D341Med (cell line): ENCODE results near the gene ALX4.

Experiments
- DNase-seq: peaks from one replicate; pipeline ENCODE4 v3.0.0; 2012; ENCODE audit warnings: low spot score

Gene ALX4

DNA sequence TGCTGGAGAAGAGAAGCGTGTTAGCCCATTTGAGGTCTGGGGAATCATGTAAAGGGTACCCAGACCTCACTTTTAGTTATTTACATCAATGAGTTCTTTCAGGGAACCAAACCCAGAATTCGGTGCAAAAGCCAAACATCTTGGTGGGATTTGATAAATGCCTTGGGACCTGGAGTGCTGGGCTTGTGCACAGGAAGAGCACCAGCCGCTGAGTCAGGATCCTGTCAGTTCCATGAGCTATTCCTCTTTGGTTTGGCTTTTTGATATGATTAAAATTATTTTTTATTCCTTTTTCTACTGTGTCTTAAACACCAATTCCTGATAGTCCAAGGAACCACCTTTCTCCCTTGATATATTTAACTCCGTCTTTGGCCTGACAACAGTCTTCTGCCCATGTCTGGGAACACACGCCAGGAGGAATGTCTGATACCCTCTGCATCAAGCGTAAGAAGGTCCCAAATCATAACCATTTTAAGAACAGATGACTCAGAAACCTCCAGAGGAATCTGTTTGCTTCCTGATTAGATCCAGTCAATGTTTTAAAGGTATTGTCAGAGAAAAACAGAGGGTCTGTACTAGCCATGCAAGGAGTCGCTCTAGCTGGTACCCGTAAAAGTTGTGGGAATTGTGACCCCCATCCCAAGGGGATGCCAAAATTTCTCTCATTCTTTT, 65.2 kb downstream of the ALX4 start:
- no peak for DNase-seq

DNA sequence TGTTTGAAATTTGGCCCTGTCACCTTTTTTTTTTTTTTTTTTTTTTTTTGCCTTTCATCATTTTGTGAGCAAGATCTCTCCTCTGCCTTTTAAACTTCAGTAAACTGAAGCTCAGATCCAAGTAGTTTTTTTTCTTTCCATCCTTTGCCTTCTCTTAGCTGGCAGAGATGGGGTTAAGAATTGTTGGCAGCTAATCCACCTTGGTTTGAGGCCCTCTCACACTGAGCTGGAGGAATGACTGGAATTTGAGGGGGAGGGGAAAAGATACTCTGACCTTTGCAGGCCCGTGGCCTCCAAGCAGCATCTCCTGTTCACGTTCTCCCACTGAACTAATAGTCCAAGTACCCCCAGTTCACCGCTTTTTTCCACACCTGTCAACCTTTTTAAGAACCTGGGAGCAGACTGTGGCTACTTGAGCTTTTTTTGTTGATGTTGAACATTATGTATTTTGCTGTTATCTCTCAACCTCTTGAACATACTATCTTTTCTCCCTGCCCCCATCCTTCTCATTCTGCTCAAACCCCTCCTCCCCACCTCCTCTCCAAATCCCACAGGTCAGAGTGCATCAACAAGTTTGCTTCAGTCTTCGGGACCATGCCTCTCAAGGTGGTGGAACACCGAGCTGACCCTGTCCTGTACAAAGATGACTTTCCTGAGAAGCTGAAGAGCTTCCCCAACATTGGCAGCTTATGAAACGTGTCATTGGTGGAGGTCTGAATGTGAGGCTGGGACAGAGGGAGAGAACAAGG, 66.2 kb downstream of the ALX4 start:
- no peak for DNase-seq

DNA sequence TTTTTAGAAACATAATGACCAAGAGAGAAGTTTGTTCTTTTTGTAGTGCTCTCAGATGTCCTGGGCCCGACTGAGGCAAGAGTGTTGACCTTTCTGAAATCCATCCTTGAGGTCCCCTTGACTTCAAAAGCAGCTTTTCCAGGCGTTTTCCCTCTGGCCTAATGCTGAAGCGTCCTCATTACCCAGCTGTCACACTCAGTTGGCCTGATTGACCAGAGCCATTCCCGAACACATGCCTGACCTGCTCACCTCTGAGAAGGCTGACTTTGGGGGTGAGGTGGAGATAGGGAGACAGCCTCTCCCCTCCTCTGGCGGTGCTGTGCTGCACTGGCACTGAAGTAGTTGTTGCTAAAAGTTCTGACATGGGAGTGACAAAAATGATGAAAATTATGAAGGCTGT, 66.9 kb downstream of the ALX4 start:
- DNase-seq: no peak

DNA sequence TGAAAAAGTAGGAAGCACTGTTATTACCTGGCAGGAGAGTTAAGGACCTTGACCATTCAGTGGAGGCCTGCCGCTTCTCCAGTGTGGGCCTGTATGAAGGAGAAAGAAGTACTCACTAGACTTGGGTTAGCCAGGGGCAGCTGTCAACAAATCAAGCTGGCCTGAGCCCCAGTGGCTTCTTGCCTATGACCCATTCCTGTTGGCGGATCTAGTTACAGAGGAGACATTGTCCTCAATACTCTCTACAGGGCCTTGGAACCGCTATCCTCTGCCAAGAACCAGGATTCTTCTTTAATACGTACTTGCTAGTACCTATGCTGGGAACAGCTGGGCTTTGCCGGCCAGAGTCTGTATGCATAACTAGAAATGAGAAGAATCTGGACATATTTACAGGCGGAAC, 68.1 kb downstream of the ALX4 start:
- no peak for DNase-seq

DNA sequence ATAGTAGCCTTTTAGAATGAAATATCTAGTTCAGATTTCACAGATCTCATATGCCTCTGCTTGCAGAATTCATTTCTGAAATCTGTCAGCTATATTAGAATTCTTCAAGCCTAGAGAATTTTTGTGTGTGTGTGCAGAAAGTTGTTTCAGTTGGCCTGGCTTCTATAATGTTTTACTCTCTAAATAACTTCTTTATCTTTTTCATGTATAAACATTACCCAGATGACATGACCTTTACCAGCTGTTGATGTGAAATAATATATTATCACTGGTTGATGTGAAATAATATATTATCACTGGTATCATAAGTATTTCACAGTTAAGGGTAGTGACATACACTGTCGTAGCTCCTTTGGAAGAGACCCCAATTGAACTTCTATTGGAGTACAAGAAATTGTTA, 72.8 kb downstream of the ALX4 start:
- DNase-seq: no peak

DNA sequence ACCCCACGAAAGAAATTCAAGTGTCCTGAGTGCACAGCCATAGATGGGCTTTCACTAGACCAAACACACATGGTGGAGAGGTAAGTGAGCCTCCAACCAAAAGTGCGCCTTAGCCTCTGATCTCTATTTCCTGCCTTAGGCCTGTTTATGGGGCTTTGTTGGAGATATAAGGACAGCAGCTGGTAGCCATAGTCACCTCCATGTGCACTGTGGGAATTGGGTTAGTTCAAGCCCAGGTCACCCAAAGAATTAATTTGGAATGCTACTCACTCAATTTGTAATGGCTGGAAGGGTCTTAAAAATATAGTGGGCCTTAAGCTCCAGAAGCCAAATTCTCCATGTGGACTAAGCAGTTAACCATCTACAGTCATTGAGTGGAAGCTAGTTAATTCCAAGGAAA, 73.6 kb downstream of the ALX4 start:
- DNase-seq: no peak

DNA sequence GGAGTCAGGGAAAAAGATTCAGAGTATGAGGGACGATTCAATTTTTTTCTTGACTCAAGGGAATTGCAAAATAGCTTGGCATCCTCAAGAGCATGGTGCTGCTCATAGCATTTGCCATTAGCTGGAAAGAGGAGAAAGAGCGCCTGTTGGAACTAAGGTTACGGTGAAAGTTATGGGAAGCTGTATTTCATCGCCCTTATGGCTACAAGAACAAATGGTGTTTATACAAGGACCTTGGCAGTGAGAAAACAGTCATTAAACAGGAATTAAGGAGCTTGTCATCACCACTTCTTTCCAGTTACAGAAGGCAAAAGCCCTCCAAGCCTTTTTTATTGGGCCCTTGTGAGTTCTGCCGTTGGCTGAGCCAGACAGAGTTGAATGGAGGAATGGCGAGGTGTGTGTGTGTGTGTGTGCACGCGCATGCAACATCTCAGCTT, 74.2 kb downstream of the ALX4 start:
- DNase-seq: no peak

DNA sequence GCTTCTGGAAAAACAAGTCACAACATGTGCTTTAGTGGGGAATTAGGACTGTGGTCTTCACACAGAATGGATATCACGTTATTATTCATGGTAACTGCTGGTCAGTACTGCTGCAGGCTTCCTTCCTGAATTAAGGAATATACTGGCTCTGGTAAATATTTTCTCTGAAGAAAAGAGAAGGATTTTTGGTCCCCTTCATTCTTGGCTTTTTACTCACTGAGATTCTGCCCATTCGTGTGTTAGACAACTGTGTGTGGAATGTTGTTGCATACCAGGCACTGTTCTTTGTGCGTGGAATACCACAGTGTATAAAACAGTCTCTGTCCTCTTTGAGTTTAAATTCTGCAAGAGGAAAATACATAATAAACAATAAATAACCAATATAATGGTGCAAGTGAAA, 80.3 kb downstream of the ALX4 start:
- no peak for DNase-seq

DNA sequence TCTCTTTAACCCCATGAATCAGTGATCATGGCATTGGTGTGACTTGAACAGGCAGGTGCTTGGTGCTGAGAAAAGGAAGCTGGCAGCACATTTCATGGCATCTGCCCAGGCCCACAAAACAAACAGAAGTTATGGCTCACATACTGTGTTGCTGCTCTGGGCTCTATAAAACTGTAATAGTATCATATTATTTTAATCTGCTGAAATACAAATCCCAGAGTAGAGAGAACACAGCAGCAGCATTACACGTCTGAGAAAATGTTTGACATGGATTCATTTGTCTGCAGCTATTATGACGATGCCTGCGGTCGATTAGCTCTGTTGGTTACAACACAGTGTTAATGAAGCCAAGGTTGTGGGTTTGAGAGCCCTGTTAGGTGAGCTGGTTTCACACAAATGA, 80.8 kb downstream of the ALX4 start:
- no peak for DNase-seq

DNA sequence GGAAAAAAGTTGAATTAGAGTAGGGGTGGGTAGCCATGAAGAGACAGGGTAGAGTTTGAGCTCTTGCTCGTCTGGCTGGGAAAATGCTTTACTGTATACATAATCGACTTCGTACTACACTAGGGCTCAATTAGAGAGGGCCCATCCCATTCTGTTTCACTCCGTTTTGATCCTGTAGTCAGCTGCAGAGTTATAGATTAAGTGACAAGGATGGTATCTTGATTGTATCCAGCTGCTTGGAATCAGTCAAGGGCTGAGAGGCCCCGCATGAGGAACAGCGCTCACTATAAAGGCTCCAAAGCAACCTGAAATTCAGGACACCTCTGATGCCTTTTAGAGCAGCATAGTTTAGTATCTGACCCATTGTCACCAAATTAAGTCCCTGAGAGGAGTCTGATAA, 81.6 kb downstream of the ALX4 start:
- no peak for DNase-seq

DNA sequence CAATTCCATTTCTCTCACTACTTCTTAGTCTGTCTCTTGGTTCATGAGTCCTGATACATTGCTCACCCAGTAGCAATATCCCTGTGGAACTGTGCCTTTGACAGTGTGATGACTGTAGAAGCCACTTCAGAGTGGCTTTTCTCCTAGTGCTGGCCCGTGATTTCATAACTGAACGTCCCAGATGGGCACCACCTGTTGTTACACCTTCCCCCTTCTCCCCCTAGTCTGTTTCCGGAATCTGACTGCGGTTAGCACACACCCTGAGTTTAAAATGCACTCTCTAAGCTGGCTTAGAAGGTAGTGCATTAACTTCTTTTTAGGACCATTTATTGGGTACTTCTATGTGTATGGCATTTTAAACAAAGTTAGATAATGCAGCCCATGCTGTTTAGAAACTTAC, 83.0 kb downstream of the ALX4 start:
- DNase-seq: no peak

DNA sequence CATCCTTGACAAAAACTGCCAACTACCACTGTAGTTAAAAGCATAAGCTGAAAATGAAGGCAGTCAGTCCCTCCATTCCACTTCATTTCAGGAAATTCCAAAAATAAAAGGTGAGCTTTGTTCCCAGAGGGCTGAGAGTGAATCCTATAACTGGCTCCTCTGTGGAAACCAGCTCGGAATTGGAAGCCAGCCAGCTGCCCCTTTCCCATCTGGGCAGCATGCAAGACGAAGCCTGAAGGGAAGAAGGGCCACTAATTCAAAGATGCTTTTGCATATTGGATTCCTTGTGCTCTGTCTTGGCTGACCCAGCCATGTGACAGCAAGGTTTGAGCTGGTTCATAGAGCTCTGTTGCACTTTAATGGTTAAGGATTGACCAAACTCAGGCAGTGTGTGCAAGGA, 83.4 kb downstream of the ALX4 start:
- no peak for DNase-seq

DNA sequence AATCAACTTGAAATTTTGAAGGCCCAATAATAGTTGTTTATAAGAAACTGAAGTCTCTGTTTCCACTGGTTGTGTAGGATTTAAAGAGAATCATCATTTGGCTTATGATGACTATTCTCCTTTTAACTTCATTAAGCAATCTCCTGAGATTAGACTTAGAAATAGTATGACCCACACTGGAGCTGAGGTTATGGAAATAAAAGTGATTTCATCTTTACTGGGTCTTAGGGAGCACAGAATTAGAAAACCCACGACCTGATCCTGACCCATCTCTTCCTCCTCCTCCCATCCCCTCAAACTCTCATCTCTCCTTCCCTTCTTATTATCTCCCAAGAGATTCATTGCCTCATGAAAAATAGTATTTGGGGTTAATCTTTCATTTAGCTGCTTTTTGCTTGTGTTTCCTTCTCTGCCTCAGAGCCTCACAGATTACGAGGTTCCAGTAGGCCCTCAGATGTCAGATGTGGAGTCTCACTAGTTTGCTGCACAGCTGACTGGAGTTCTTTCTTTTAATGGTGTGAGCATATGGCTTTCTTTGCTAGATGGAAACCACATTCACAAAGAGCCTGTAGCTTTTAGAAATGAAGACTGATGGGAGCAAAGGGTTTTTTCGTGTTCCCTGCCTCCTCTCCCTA, 85.0 kb downstream of the ALX4 start:
- no peak for DNase-seq

DNA sequence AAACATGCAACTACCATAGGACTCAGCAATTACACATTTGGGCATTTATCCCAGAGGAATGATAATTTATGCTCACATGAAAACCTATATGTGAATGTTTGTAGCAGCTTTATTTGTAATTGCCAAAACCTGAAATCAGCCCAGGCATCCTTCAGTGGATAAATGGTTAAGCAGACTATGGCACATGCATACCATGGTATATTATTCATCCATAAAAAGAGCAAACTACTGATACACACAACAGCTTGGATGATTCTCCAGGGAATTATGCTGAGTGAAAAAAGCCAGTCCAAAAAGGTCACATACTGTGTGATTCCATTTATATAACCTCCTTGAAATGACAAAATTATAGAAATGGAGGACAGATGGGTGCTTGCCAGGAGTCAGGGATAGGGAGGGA, 86.7 kb downstream of the ALX4 start:
- no peak for DNase-seq

DNA sequence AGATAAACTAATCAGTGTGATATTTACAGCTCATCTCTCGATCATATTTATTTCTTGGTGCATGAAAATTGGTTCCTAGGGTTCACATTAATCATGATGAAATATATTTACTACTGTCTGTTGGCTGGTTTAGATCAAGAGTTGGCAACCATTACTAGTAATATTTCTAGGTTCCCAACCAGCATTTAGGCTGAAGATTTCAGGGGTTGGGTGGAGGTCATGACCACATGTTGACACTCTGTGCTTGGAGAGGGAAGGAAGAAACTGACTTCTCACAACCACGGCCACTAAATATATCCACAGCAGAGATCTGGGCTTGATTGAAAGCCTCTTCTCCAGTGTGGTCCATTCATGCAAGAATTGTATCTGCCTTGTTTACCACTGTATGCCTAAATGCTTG, 87.9 kb downstream of the ALX4 start:
- DNase-seq: no peak

DNA sequence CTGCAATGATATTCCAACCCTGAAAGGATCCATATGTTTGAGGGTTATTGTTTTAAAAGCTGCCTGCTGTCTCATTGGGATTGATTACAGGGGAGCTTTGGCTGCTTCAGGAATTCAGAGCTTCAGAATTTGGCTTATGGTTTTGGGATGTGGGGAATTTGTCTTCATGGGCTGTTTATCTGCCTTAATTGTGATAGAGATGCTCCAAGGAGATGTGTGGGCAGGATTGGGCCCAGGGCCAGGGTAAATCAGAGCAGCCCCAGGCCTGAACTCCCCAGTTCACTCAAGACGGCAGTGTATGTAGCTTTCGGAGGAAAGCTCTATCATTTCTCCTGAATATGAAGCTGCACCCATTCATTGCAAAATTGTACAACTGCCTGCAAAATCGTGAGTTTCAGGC, 88.5 kb downstream of the ALX4 start:
- DNase-seq: no peak

DNA sequence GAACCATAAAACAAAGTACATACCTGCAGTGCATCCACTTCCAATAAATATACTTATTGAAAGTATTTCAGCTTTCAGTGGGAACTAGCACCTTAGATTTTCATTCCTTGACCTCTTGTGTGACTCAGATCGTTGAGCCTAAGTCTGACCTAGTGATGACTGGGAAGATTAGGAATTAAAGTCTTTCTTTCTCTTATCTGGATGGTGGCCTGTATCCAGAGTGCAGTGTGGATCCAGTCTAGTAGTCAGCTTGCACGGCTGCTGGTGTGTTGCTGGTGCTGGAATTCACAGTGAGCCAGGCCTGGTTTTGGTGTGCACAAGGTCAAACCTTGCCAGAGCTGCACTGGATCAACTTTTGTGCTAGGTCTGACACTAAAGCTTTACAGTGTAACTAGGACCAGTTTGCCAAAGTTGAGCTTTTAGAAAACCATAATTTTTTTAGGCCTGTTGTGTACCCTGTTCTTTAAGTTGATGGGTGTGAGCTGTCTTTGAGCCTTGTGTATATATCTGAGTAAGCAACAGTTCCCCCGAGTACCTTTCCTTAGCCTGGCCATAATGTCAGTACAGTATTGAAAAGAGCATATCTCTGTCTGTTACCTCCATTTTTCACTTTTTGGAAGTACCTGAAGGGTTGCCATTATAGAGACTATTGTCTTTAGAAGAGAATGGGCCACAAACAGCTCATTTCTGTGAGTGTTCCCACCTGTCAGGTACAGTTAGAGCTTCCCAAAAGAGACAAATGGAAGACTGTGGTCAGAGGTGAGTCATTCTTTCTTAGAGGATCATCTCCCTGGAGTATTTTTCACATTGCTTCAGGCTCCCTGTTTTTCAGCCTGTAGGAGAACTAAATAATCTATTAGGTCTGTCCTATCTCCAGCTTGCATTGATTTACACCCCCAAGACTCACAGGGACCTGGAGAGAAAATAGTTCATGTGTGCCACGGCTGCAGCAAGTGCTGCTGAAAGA, 89.8 kb downstream of the ALX4 start:
- DNase-seq: no peak

DNA sequence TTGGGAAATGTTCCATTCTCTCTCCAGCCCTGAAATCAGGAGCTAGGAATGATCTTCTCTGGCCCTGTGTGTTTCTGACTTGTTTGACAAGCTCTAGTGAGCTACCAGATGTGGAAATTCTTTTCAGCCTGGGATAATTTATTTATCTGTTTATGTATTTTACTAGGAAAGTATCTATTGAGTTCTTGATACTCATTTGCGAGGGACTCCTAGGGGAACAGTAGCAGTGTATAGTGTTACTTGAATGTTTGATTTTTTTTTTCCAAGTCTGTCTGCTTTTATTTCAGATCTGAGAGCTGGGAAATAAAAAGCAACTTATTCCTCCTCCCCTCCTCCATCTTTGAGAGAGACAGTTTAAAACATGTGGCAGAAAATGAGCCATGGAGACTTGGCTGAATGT, 92.5 kb downstream of the ALX4 start:
- DNase-seq: no peak

DNA sequence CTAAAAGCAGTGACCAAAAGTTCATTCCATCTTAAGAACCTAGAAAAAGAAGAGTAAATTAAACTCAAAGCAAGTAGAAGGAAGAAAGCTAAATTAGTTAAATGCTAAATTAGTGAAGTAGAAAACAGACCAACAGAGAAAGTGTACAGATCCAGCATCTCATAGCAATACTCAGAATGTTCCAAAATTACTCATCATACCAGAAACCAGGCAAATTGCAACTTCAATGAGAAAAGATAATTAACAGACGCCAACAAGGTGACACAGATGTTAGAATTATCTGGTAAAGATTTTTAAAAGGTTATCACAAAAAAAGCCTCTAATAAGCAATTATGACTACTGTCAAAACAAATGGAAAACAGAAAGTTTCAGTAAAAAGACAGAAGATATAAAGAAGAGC, 96.8 kb downstream of the ALX4 start:
- no peak for DNase-seq

DNA sequence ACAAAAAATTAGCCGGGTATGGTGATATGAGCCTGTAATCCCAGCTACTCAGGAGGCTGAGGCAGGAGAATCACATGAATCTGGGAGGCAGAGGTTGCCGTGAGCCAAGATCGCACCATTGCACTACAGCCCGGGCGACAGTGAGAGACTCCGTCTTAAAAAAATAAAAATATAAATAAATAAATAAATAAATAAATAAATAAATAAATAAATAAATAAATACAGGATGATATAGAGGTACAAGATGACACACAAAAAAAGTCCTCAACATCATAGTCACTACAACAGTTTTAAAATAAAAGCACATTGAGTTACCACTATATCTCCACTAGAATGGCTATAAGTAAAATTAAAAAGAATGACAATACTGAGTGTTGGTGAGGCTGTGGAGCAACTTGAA, 97.8 kb downstream of the ALX4 start:
- no peak for DNase-seq
